HepG2 (cell line): ENCODE results near the gene FGFR2.

ENCODE experiments used
- CTCF ChIP-seq: sonication (generic); formaldehyde crosslinking; IDR thresholded peaks from 2 replicates; pipeline ENCODE4 v1.5.0; 2020; ENCODE audit warnings: mild to moderate bottlenecking, missing genetic modification reagents, moderate library complexity
- HDAC1 ChIP-seq: sonication (generic); formaldehyde crosslinking; IDR thresholded peaks from 2 replicates; pipeline ENCODE4 v1.5.1; 2020; ENCODE audit warnings: mild to moderate bottlenecking, missing genetic modification reagents
- ZBTB33 ChIP-seq: sonication (generic); formaldehyde crosslinking; IDR thresholded peaks from 2 replicates; pipeline ENCODE4 v1.4.0; 2020; ENCODE audit warnings: missing genetic modification reagents

DNA sequence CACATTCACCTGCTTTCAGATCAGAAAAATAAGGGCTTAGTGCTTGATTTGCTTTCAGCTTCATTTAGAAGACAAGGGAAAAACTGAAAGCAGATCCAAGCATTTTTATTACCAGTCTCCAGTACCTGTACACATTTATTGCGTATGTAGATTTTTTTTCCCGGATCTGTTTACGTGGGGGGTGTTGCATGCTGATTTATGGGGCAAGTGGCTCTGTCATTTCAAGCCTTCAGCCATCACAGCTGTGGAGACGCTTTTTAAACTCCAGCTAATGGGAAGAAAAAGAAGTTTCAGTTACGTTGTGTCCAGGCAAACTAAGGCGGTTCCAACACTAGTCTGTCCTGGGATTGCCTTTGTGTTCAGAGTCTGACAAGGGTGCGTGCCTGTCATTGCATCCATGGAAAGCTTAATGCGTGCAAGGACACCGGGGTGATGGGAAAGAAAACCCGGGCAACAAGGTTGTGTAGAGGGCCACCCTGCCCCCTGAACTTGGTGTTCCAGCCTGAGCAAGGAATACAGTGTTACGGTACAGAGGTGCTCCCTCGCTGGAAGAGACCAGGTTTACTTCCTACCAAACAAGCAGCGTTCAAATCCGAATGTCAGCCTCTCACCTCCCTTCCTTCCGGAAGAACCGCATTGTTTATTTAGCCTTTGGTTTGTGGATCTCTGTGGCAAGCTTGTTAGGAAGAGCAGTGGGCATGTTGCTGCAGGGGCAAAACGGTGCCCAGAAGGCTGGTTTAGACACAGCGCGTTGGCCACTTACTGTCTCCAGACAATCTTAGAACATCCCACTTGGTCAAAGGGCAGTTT is 128.2 kb downstream of the FGFR2 start:
- TF ChIP-seq HDAC1 (CRISPR knock-in tag) (no peak), ZBTB33 (no peak), CTCF (CRISPR knock-in tag) (no peak)
